Vagina (tissue), 2 donors: Measurements from ENCODE around the gene ZNF672. TPM values are rescaled to one million over a fixed set of nuclear protein-coding genes. Genes with fewer than 3 reads are reported as not detected.

Experiments used
- DNase-seq, 2 donors: peaks; one replicate each; pipeline ENCODE4 v3.0.0-alpha.2; 2017; ENCODE audit errors: extremely low spot score in 2 of 2
- H3K27ac ChIP-seq: fragments of 200-600 bp; sonication (generic); one replicate; pipeline ENCODE4 v1.5.1; 2019
- H3K27me3 ChIP-seq: fragments of 200-600 bp; sonication (generic); one replicate; pipeline ENCODE4 v1.5.1; 2019
- H3K36me3 ChIP-seq, 2 donors: fragments of 200-600 bp; sonication (generic); one replicate each; pipeline ENCODE4 v1.5.1; 2017 to 2019
- H3K4me1 ChIP-seq: fragments of 200-600 bp; sonication (generic); one replicate; pipeline ENCODE4 v1.5.1; 2019
- H3K4me3 ChIP-seq, 2 donors: fragments of 200-600 bp; sonication (generic); 1 replicate in 1 of 2; 2 replicates in 1 of 2; pipeline ENCODE4 v1.5.1; 2016 to 2019
- H3K9me3 ChIP-seq: fragments of 200-600 bp; sonication (generic); one replicate; pipeline ENCODE4 v1.5.1; 2019
- CTCF ChIP-seq, 3 experiments: fragments of 450-650 bp in 2 of 3; fragments of 200-600 bp in 1 of 3; sonication (generic) in 1 of 3; IDR thresholded peaks; one replicate each; pipeline ENCODE4 v1.5.1; 2017 to 2019; ENCODE audit warnings: antibody characterized with exemption in 3 of 3, mild to moderate bottlenecking in 2 of 3, moderate library complexity in 2 of 3
- POLR2A ChIP-seq, 2 donors: fragments of 450-650 bp; IDR thresholded peaks; one replicate each; pipeline ENCODE4 v1.6.1; 2017; ENCODE audit warnings: antibody characterized with exemption in 2 of 2, mild to moderate bottlenecking in 2 of 2, moderate library complexity in 2 of 2
- POLR2AphosphoS5 ChIP-seq, 2 donors: sonication (generic); formaldehyde crosslinking; IDR thresholded peaks; one replicate each; pipeline ENCODE4 v1.9.0; 2017; ENCODE audit warnings: antibody characterized with exemption in 2 of 2, mild to moderate bottlenecking in 2 of 2, low read depth in 1 of 2; ENCODE audit not compliant: insufficient read depth in 1 of 2
- intact Hi-C: fragments of 100-400 bp; cut with DNase I; formaldehyde crosslinking; loops from one replicate; pipeline ENCODE4 v1.15.1; 2023
- total RNA-seq: library from RNA; depleted of rRNA; stranded (reverse); fragments of >200 nt; gene quantifications from one replicate; pipeline ENCODE4 v1.2.3, GENCODE V29; 2016

Gene ZNF672
- total RNA-seq, 1 donor from 2014 or later: 44.9 TPM

- Histone ChIP-seq H3K27me3 (no peaks in the 10 kb centered on the region), H3K27ac (no peak overlapping the region), H3K36me3 (peaks cover 0 to 42% of the 10 kb centered on the region in 2 donors), H3K4me3 (no peak overlapping the region), H3K9me3 (no peaks in the 10 kb centered on the region), H3K4me1 (peaks cover 4% of the 10 kb centered on the region)
- intact Hi-C loops: no loop called here
- TF ChIP-seq POLR2AphosphoS5 (IDR thresholded peaks at IDR 0.05; ENCODE audit: insufficient read depth in 1 of 2, low read depth in 1 of 2) (no peak), CTCF (IDR thresholded peaks at IDR 0.05) (no peak), POLR2A (IDR thresholded peaks at IDR 0.05) (no peak)
- DNase-seq: no peak
Observed at GRCh38 chr1:248847956-248848561, 10.0 kb downstream of the ZNF672 start.

GRCh38 chr1:248848602-248849001, 10.6 kb downstream of the ZNF672 start:
- Histone ChIP-seq H3K27ac (no peak overlapping the region), H3K36me3 (peaks cover 0 to 42% of the 10 kb centered on the region in 2 donors), H3K27me3 (no peaks in the 10 kb centered on the region), H3K4me3 (no peak overlapping the region), H3K4me1 (no peaks in the 10 kb centered on the region), H3K9me3 (no peaks in the 10 kb centered on the region)
- TF ChIP-seq CTCF (IDR thresholded peaks at IDR 0.05) (no peak), POLR2AphosphoS5 (IDR thresholded peaks at IDR 0.05; ENCODE audit: insufficient read depth in 1 of 2, low read depth in 1 of 2) (no peak), POLR2A (IDR thresholded peaks at IDR 0.05) (no peak)
- intact Hi-C loops: no loop called here
- DNase-seq: no peak

- no peak for TF ChIP-seq POLR2A (IDR thresholded peaks at IDR 0.05)
- TF ChIP-seq CTCF (IDR thresholded peaks at IDR 0.05): no peak
- no peak for TF ChIP-seq POLR2AphosphoS5 (IDR thresholded peaks at IDR 0.05; ENCODE audit: insufficient read depth in 1 of 2, low read depth in 1 of 2)
- DNase-seq: no peak
- H3K27ac ChIP-seq: no peak overlapping the region
- no peak overlapping the region for H3K4me3 ChIP-seq
- no peaks in the 10 kb centered on the region for H3K9me3 ChIP-seq
- no peaks in the 10 kb centered on the region for H3K4me1 ChIP-seq
- intact Hi-C loops: no loop called here
- peaks cover 0 to 42% of the 10 kb centered on the region in 2 donors for H3K36me3 ChIP-seq
- H3K27me3 ChIP-seq: no peaks in the 10 kb centered on the region
Observed at GRCh38 chr1:248849152-248849551, 11.1 kb downstream of the ZNF672 start.

DNA sequence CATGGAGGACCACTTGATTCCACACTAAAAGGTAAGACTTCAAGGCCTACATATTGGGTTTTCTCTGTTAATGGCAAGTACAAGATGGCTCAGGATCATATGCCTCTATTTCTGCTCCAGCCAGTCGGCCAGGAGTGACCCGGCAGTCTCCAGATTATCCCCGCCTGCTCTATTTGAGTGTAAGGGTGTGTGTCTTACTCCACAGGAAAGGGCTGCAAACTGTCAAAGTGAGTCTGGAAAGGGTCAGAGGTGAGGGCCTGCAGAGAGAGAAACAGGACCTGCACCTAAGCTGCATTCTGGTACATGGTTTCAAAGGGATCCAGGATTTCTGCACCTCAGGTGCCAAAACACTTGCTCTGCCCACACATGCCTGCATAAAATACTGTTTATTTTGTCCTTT, 11.6 kb downstream of the ZNF672 start:
- H3K27ac ChIP-seq: no peak overlapping the region
- no peaks in the 10 kb centered on the region for H3K9me3 ChIP-seq
- intact Hi-C loops: no loop called here
- no peaks in the 10 kb centered on the region for H3K27me3 ChIP-seq
- no peak for DNase-seq
- TF ChIP-seq POLR2A (IDR thresholded peaks at IDR 0.05) (no peak), CTCF (IDR thresholded peaks at IDR 0.05) (no peak), POLR2AphosphoS5 (IDR thresholded peaks at IDR 0.05; ENCODE audit: insufficient read depth in 1 of 2, low read depth in 1 of 2) (no peak)
- no peaks in the 10 kb centered on the region for H3K4me1 ChIP-seq
- H3K36me3 ChIP-seq: peaks cover 0 to 39% of the 10 kb centered on the region in 2 donors
- no peak overlapping the region for H3K4me3 ChIP-seq

DNA sequence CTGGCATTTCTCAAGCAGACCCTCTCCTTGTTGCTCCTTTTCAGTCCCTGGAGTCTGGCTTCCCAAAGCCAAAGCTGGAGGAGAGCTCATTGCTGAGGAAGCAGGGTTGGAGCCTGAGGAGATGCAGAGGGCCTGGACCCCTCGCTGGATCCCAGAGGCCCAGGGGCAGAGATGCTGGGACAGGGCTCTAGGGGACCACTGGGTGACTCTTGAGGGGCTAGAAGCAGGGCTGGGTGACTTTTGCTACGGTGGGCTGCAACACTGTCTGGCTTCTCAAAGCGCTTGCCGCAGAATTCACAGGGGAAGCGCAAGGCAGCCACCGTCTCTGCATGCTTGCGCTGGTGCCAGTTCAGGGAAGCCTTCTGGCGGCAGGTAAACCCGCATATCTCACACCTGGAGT, 12.1 kb downstream of the ZNF672 start:
- no peak for DNase-seq
- H3K4me1 ChIP-seq: no peaks in the 10 kb centered on the region
- H3K36me3 ChIP-seq: peaks cover 0 to 34% of the 10 kb centered on the region in 2 donors
- no peak overlapping the region for H3K4me3 ChIP-seq
- no peaks in the 10 kb centered on the region for H3K9me3 ChIP-seq
- H3K27ac ChIP-seq: no peak overlapping the region
- intact Hi-C loops: no loop called here
- no peaks in the 10 kb centered on the region for H3K27me3 ChIP-seq
- no peak for TF ChIP-seq POLR2AphosphoS5 (IDR thresholded peaks at IDR 0.05; ENCODE audit: insufficient read depth in 1 of 2, low read depth in 1 of 2)
- no peak for TF ChIP-seq CTCF (IDR thresholded peaks at IDR 0.05)
- no peak for TF ChIP-seq POLR2A (IDR thresholded peaks at IDR 0.05)
